Measurements from ENCODE around the gene SRSF6.

Gene SRSF6

DNA sequence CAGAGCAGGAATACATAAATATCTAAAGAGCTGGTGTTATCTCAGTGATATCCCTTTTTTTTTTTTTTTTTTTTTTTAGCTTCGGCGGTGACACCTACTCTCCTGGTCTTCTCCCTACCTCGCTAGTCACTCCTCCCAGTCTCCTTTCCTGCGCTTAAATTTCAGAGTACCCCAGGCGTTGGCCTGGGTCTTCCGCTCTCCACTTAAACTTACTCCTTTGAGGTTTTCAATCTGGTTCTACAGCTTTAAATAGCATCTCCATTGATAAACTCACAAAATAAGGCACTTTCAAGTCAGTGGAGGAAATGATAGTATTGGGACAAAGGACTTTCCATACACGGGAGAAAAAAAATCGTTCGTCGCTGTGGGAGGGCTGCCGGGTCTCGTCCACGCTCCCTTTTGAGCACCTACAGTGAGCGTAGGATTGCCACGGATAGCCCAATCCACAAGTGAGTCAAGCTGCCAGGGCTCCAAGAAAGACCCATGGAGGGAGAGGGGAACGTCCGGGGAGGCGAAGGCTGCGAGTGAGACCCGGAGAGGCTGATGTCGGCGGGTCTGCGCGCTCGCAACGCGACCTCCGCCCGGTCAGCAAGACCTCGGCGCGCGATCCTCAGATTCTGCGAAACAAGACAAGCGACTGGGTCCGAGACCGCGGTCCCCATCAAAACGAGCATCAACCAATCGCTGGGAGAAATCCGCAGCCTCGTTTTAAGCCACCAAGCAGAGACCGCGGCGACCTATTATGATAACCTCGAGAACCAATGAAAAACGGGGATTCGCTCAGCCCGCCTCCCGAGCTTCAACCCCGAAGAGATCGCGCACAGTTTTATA, 672 bp upstream of the SRSF6 start:
- no peaks in the 10 kb centered on the region for H3K9me3 ChIP-seq (ENCODE audit: insufficient read depth, low read length, severe bottlenecking)
- H3K27me3 ChIP-seq (ENCODE audit: insufficient read depth, low read length, poor library complexity): no peaks in the 10 kb centered on the region
- peak overlapping the region; percentile 100 for H3K9ac ChIP-seq (ENCODE audit: low read depth, low read length)
- H3K79me2 ChIP-seq (ENCODE audit: insufficient read depth, low read length): peaks cover 41% of the 10 kb centered on the region
- peaks cover 34% of the 10 kb centered on the region for H3K36me3 ChIP-seq (ENCODE audit: insufficient read depth, low read length)
- H3K4me1 ChIP-seq (ENCODE audit: insufficient read depth, low read length): peaks cover 37% of the 10 kb centered on the region
- TF ChIP-seq, protein P1, sequence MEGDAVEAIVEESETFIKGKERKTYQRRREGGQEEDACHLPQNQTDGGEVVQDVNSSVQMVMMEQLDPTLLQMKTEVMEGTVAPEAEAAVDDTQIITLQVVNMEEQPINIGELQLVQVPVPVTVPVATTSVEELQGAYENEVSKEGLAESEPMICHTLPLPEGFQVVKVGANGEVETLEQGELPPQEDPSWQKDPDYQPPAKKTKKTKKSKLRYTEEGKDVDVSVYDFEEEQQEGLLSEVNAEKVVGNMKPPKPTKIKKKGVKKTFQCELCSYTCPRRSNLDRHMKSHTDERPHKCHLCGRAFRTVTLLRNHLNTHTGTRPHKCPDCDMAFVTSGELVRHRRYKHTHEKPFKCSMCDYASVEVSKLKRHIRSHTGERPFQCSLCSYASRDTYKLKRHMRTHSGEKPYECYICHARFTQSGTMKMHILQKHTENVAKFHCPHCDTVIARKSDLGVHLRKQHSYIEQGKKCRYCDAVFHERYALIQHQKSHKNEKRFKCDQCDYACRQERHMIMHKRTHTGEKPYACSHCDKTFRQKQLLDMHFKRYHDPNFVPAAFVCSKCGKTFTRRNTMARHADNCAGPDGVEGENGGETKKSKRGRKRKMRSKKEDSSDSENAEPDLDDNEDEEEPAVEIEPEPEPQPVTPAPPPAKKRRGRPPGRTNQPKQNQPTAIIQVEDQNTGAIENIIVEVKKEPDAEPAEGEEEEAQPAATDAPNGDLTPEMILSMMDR (IDR thresholded peaks at IDR 0.05; ENCODE audit: borderline replicate concordance, extremely low read depth, low read length, poor library complexity, severe bottlenecking): no peak
- no peak for TF ChIP-seq EZH2 (IDR thresholded peaks at IDR 0.05; ENCODE audit: borderline replicate concordance, low read depth, low read length, severe bottlenecking)
- ATAC-seq (ENCODE audit: insufficient read depth, low read depth) (peak; percentile 85), DNase-seq (peak; percentile 92)
- H3K27ac ChIP-seq (ENCODE audit: low read length): peak overlapping the region; percentile 100
- peak overlapping the region; percentile 94 for H2AFZ ChIP-seq (ENCODE audit: low read depth, low read length)
- H3K4me3 ChIP-seq (ENCODE audit: low read depth in 1 of 2, low read length in 2 of 2): peak overlapping the region; percentile 70 to 84
- H3K4me2 ChIP-seq (ENCODE audit: insufficient read depth, low read length): peak overlapping the region; percentile 86
- peaks cover 32% of the 10 kb centered on the region for H4K20me1 ChIP-seq (ENCODE audit: insufficient read depth, low read length)

DNA sequence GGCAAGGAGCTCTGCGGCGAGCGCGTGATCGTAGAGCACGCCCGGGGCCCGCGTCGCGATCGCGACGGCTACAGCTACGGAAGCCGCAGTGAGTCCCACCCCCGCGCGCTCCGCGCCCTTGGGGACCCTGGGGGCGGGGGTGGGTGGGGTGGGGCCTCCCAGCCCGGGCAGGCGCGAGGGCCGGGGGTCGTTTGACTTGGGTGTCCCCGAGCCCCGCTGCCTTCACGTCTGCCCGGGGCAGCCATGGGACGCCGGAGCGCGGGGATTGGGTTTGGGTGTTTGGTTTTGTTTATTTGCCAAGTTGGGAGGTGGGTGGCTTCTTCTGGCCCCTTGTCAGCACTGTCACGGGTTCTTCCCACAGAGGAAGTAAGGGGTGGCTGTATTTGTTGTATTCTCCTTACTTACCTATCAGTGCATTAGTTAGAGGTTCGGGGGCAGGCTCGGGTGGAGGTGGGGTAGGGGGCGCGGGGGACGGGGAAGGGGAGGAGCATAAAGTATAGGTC, 777 bp downstream of the SRSF6 start:
- peaks cover 49% of the 10 kb centered on the region for H3K36me3 ChIP-seq (ENCODE audit: insufficient read depth, low read length)
- peak overlapping the region; percentile 70 to 84 for H3K4me3 ChIP-seq (ENCODE audit: low read depth in 1 of 2, low read length in 2 of 2)
- H4K20me1 ChIP-seq (ENCODE audit: insufficient read depth, low read length): peaks cover 46% of the 10 kb centered on the region
- peak; percentile 39 for ATAC-seq (ENCODE audit: insufficient read depth, low read depth)
- peaks cover 56% of the 10 kb centered on the region for H3K79me2 ChIP-seq (ENCODE audit: insufficient read depth, low read length)
- H3K9me3 ChIP-seq (ENCODE audit: insufficient read depth, low read length, severe bottlenecking): no peaks in the 10 kb centered on the region
- no peak for TF ChIP-seq EZH2 (IDR thresholded peaks at IDR 0.05; ENCODE audit: borderline replicate concordance, low read depth, low read length, severe bottlenecking)
- TF ChIP-seq, protein P1 (IDR thresholded peaks at IDR 0.05; ENCODE audit: borderline replicate concordance, extremely low read depth, low read length, poor library complexity, severe bottlenecking): no peak
- H3K4me2 ChIP-seq (ENCODE audit: insufficient read depth, low read length): peak overlapping the region; percentile 86
- H3K9ac ChIP-seq (ENCODE audit: low read depth, low read length): peak overlapping the region; percentile 100
- peaks cover 42% of the 10 kb centered on the region for H3K4me1 ChIP-seq (ENCODE audit: insufficient read depth, low read length)
- DNase-seq: no peak
- peak overlapping the region; percentile 100 for H3K27ac ChIP-seq (ENCODE audit: low read length)
- peak overlapping the region; percentile 90 for H2AFZ ChIP-seq (ENCODE audit: low read depth, low read length)
- no peaks in the 10 kb centered on the region for H3K27me3 ChIP-seq (ENCODE audit: insufficient read depth, low read length, poor library complexity)

GRCh38 chr20:43459022-43459942, 1.6 kb downstream of the SRSF6 start:
- peaks cover 57% of the 10 kb centered on the region for H3K36me3 ChIP-seq (ENCODE audit: insufficient read depth, low read length)
- H3K9me3 ChIP-seq (ENCODE audit: insufficient read depth, low read length, severe bottlenecking): no peaks in the 10 kb centered on the region
- peak overlapping the region; percentile 86 for H3K4me2 ChIP-seq (ENCODE audit: insufficient read depth, low read length)
- H3K27ac ChIP-seq (ENCODE audit: low read length): peak overlapping the region; percentile 100
- H2AFZ ChIP-seq (ENCODE audit: low read depth, low read length): no peak overlapping the region
- H3K4me1 ChIP-seq (ENCODE audit: insufficient read depth, low read length): peaks cover 42% of the 10 kb centered on the region
- peak overlapping the region; percentile 100 for H3K9ac ChIP-seq (ENCODE audit: low read depth, low read length)
- ATAC-seq (ENCODE audit: insufficient read depth, low read depth) (no peak), DNase-seq (no peak)
- H3K79me2 ChIP-seq (ENCODE audit: insufficient read depth, low read length): peaks cover 60% of the 10 kb centered on the region
- TF ChIP-seq, protein P1 (IDR thresholded peaks at IDR 0.05; ENCODE audit: borderline replicate concordance, extremely low read depth, low read length, poor library complexity, severe bottlenecking): no peak
- no peak for TF ChIP-seq EZH2 (IDR thresholded peaks at IDR 0.05; ENCODE audit: borderline replicate concordance, low read depth, low read length, severe bottlenecking)
- peak overlapping the region; percentile 70 to 84; a peak in 3 of 4 replicates for H3K4me3 ChIP-seq (ENCODE audit: low read depth in 1 of 2, low read length in 2 of 2)
- no peaks in the 10 kb centered on the region for H3K27me3 ChIP-seq (ENCODE audit: insufficient read depth, low read length, poor library complexity)
- peaks cover 54% of the 10 kb centered on the region for H4K20me1 ChIP-seq (ENCODE audit: insufficient read depth, low read length)
